ENCODE results near the gene ATG2B.

Gene ATG2B

GRCh38 chr14:96252999-96253539 lies 110.1 kb downstream of the ATG2B start:
- no peaks in the 10 kb centered on the region for H3K27me3 ChIP-seq (ENCODE audit: control insufficient read depth, insufficient read depth, low read length)
- no peak overlapping the region for H3K9ac ChIP-seq
- no peaks in the 10 kb centered on the region for H3K9me3 ChIP-seq (ENCODE audit: control insufficient read depth, low read length)
- no peaks in the 10 kb centered on the region for H3K36me3 ChIP-seq (ENCODE audit: control insufficient read depth, insufficient read depth, low read length)
- no peak for TF ChIP-seq CTCF (IDR thresholded peaks at IDR 0.05)
- no peak overlapping the region for H2AFZ ChIP-seq
- H3K4me2 ChIP-seq (ENCODE audit: low read length) = no peak overlapping the region
- H3K27ac ChIP-seq = no peak overlapping the region
- no peaks in the 10 kb centered on the region for H3K79me2 ChIP-seq
- no peaks in the 10 kb centered on the region for H3K4me1 ChIP-seq
- no peak overlapping the region for H3K4me3 ChIP-seq (ENCODE audit: low read depth, low read length)

GRCh38 chr14:96252323-96252998 lies 110.7 kb downstream of the ATG2B start:
- Histone ChIP-seq H3K27ac (no peak overlapping the region), H3K4me3 (ENCODE audit: low read depth, low read length) (no peak overlapping the region), H3K4me2 (ENCODE audit: low read length) (no peak overlapping the region), H3K27me3 (ENCODE audit: control insufficient read depth, insufficient read depth, low read length) (no peaks in the 10 kb centered on the region), H3K9me3 (ENCODE audit: control insufficient read depth, low read length) (no peaks in the 10 kb centered on the region), H2AFZ (no peak overlapping the region), H3K9ac (no peak overlapping the region), H3K36me3 (ENCODE audit: control insufficient read depth, insufficient read depth, low read length) (no peaks in the 10 kb centered on the region), H3K4me1 (no peaks in the 10 kb centered on the region), H3K79me2 (no peaks in the 10 kb centered on the region)
- TF ChIP-seq CTCF (IDR thresholded peaks at IDR 0.05) = no peak

DNA sequence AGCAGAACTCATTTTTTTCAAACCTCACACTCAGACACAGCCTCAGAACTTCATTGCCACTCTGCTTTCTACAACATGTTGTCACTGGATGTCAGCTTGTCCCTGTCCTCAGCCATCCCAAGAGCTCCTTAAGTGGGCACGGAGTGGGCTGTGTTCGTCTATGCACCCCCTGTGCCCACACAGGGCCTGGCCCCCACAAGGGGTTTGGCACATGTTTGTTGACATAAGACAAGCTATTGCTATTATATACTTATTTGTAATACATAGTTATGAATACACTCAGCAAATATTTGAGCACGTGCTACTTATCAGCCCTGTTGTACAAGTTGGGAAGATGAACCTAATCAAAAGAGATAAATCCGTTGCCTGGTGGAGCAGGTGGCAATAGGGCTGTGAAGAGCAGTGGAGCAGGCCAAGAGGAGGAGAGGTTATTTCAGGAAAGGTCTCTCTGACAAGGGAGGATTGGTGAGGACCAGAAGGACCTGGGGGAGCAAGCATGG lies 111.4 kb downstream of the ATG2B start:
- H3K4me2 ChIP-seq (ENCODE audit: low read length) = no peak overlapping the region

DNA sequence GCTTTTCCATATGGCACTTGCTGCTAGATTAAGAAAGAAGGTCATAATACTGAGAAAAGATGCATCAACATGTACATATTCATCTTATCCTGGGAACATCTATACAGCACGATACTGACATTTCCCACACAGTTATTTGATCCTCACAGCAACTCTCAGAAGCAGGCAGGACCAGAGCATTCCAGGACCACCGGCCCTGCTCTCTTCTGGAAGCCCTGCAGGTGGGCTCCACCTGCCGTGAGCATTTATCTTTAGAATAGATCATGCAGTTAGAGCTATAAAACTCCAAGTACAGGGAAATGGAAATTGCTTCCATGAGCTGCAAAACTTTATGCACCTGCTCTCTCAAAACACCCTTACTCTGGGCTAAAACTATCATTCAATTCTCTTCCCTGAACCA lies 112.7 kb downstream of the ATG2B start:
- no peaks in the 10 kb centered on the region for H3K9me3 ChIP-seq (ENCODE audit: control insufficient read depth, low read length)
- no peak for TF ChIP-seq CTCF (IDR thresholded peaks at IDR 0.05)
- H3K4me2 ChIP-seq (ENCODE audit: low read length) = no peak overlapping the region
- H3K4me1 ChIP-seq = no peaks in the 10 kb centered on the region
- no peak overlapping the region for H3K4me3 ChIP-seq (ENCODE audit: low read depth, low read length)
- H3K9ac ChIP-seq = no peak overlapping the region
- no peaks in the 10 kb centered on the region for H3K79me2 ChIP-seq
- H3K36me3 ChIP-seq (ENCODE audit: control insufficient read depth, insufficient read depth, low read length) = no peaks in the 10 kb centered on the region
- no peaks in the 10 kb centered on the region for H3K27me3 ChIP-seq (ENCODE audit: control insufficient read depth, insufficient read depth, low read length)
- no peak overlapping the region for H3K27ac ChIP-seq
- H2AFZ ChIP-seq = no peak overlapping the region

More for the DNA sequence above, 111.4 kb downstream of the ATG2B start:
- H3K36me3 ChIP-seq (ENCODE audit: control insufficient read depth, insufficient read depth, low read length) = no peaks in the 10 kb centered on the region
- no peak overlapping the region for H3K27ac ChIP-seq
- no peaks in the 10 kb centered on the region for H3K27me3 ChIP-seq (ENCODE audit: control insufficient read depth, insufficient read depth, low read length)
- TF ChIP-seq CTCF (IDR thresholded peaks at IDR 0.05) = no peak
- H3K4me1 ChIP-seq = no peaks in the 10 kb centered on the region
- no peak overlapping the region for H2AFZ ChIP-seq
- no peaks in the 10 kb centered on the region for H3K9me3 ChIP-seq (ENCODE audit: control insufficient read depth, low read length)
- no peaks in the 10 kb centered on the region for H3K79me2 ChIP-seq
- no peak overlapping the region for H3K9ac ChIP-seq
- no peak overlapping the region for H3K4me3 ChIP-seq (ENCODE audit: low read depth, low read length)

DNA sequence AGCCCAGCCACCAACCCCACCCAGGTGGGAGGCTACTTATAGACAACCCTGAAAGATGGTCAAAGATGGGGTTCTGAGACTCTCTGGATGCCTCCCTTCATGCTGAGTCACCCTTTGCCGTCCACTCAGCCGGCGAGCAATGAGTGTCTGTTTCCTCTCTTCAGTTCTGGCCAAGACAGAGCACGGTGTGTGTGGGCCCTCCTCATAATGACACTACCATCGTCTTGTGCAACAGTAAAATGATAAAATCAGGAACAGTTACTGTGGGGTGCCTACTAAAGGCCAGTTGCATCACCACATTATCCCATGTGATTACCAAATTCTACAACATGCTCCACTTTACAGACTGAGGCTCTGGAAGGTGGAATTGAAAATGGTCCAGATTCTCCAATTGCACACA lies 114.1 kb downstream of the ATG2B start:
- TF ChIP-seq CTCF (IDR thresholded peaks at IDR 0.05) = no peak
- Histone ChIP-seq H3K4me2 (ENCODE audit: low read length) (no peak overlapping the region), H3K4me1 (no peaks in the 10 kb centered on the region), H3K36me3 (ENCODE audit: control insufficient read depth, insufficient read depth, low read length) (no peaks in the 10 kb centered on the region), H3K27me3 (ENCODE audit: control insufficient read depth, insufficient read depth, low read length) (no peaks in the 10 kb centered on the region), H2AFZ (no peak overlapping the region), H3K79me2 (no peaks in the 10 kb centered on the region), H3K9me3 (ENCODE audit: control insufficient read depth, low read length) (no peaks in the 10 kb centered on the region), H3K27ac (no peak overlapping the region), H3K4me3 (ENCODE audit: low read depth, low read length) (no peak overlapping the region), H3K9ac (no peak overlapping the region)

Data from parathyroid adenoma (tissue), 2 donors.